ENCODE measurements around the gene FRMPD3.

The FRMPD3 gene

DNA sequence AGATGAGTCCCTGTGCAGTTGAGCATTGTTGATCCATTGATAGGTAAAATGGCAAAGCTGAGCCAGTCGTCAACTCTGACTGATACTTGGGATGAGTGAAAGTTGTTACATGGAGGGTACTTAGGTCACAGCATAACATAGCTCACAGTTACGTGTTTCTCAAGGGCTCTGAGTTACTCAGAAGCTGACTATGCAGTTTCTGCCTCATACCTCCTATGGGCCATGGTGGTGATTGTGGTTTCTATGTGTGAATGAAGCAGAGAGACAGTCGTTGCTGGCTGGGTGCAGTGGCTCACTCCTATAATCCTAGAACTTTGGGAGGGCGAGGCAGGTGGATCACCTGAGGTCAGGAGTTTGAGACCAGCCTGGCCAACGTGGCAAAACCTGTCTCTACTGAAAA lies 30.8 kb downstream of the FRMPD3 start:
- DNase-seq (ENCODE audit: low read depth) = no peak

DNA sequence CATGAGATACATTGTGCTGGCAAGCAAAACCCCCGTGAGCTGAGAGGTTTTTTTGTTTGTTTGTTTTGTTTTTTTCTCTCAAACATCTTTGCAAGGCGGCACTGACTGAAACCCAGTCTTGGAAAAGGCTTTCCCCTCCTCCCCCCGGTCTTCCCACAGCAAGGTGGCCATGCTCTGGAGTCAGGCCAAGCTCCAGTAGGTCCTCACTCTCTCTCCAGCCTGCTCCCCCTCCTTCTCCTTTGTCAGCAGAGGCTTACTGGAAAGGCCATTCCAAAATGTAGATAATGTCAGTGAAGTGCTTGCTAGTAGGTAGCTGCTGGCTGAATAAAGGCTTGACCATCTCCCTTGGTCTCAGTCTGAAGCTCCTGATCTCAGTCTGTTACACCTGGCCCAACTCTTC lies 32.6 kb downstream of the FRMPD3 start:
- DNase-seq (ENCODE audit: low read depth) = no peak

DNA sequence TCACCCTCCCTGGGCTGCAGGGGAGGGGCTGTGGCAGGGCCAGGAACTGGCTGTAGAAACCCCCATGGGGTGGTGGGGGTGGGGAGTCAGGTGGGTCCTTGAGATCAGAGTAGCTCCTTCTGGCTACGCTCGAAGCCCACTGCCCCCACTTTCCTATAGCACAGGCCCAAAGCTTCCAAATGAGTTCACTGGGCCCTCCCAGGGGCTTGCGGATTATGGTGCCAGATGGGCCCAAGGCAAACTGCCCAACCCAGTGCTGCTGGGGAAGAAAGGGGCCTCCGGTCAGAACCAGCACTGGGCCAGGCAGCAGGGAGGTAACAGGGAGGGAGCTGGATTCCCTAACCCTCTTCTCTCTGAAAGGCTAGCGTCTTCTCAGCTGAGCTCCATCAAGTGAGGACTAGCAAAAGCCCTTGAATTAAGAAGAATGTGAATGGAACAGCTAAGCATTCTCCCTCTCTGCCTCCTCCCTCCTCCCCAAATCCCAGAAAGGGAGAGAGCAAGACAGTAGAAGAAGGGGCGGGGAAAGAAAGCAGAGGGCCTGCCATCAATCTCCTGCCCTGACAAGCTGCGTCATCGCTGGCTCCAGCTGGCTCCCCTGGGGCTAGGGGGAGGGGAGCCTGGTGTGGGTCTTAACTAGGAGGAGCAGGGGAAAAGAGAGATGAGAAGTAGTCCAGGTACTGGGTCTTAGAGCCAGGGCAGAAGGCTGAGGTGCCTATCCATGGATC lies 34.7 kb downstream of the FRMPD3 start:
- no peak for DNase-seq (ENCODE audit: low read depth)

DNA sequence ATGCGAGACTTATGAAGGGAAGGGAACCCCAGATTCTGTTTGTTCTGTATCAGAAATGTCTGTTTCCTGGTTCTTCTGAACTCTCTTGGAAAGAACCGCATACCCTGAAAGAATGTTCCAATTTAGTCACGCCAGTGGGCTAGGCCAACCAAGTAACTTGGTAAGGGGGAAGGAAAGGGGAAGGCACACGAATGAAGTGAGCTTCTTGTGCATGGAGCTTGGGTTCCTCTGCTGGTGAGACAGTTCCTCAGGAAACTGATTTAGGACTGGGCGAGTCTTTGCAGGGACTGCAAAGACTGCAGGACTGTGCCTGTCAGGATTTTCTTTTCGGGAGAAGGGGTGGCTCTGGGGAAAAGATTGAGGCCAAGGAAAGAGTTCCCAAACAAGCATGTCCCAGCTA lies 35.6 kb downstream of the FRMPD3 start:
- no peak for DNase-seq (ENCODE audit: low read depth)

DNA sequence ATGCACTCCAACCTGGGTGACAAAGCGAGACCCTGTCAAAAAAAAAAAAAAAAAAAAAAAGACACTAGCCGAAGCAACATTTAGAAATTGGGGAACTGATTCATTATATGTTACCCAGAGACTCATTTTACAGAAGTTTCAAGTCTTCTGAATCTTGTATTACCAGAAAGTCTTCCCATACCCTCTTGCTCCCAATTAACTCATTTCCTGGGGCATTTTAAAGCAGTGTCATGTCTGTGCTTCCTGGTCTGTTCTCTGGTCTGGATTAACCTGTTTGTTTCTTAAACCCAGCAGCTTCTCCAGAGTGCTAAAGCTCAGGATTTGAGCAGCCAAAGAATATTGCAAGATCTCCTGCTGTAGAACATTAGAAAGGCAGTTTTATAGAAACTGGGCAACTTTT lies 43.7 kb downstream of the FRMPD3 start:
- no peak for DNase-seq (ENCODE audit: low read depth)

DNA sequence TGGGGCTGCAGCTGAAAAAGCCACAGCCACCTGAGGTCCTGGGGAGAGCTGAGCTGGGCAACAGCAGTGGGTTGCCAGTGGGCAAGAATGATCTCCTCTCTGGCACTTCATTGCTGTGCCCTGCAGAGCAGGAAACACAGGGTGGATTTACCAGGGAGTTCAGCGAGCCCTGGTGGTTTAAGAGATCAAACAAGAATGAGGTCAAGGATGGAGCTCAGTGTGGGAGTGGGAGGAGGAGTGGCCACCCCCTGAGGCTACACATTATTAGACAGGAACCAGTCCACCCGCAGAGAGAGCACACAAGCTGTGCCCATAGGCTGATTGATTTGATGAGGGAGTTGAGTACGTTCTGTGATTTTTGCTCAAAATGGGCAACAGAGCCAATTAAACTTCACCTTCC lies 47.3 kb downstream of the FRMPD3 start:
- DNase-seq (ENCODE audit: low read depth) = no peak
